ENCODE results near the gene MYO1A.
"Not testable (repeated sequence)": the region's sequence is repeated elsewhere in the genome, so short reads cannot be mapped to it uniquely, and the experiment has no call there.

MYO1A gene

DNA sequence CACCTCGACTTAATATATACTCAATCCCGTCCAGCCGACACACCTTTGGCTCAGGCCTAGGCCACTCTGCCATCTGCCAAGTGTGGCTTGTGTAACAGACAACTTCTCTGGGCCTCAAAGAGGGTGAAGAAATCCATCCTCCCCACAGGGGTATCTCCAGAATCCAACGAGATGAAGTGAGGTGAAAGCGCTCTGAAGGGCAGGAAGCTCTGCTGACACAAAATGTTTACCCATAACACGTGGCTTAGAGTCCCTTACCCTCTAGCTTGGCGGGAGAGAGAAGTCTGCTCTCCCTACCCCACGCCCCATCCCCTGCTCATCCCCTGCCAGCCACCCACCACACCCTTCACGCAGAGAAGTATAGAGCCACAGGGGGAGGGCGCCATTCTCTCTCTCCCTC, 56.6 kb downstream of the MYO1A start:
- DNase-seq (ENCODE audit: low spot score), result no peak

GRCh38 chr12:56991319-56992246, 58.3 kb downstream of the MYO1A start:
- no peak for DNase-seq (ENCODE audit: low spot score)

GRCh38 chr12:56990648-56991318, 59.1 kb downstream of the MYO1A start:
- DNase-seq (ENCODE audit: low spot score), result no peak

DNA sequence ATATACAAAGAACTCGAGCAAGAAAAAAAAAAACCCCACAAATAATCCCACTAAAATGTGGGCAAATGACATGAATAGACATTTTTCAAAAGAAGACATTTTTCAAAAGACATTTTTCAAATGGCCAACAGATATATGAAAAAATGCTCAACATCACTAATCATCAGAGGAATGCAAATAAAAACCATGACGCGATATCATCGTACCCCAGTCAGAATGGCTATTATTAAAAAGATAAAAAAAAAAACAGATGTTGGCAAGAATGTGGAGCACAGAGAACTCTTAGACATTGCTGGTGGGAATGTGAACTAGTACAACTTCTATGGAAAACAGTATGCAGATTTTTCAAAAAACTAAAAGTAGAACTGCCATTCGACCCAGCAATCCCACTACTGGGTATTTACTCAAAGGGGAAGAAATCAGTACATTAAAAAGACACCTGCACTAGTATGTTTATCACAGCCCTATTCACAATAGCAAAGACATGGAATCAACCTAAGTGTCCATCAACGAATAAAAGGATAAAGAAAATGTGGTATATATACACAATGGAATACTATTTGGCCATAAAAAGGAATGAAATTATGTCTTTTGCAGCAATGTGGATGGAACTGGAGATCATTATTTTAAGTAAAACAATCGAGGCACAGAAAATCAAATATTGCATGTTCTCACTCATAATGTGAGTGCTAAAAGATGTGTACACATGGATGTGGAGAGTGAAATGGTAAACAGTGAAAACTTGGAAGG, 59.9 kb downstream of the MYO1A start:
- DNase-seq (ENCODE audit: low spot score), result no peak

GRCh38 chr12:56988207-56988739, 61.7 kb downstream of the MYO1A start:
- no peak for DNase-seq (ENCODE audit: low spot score)

DNA sequence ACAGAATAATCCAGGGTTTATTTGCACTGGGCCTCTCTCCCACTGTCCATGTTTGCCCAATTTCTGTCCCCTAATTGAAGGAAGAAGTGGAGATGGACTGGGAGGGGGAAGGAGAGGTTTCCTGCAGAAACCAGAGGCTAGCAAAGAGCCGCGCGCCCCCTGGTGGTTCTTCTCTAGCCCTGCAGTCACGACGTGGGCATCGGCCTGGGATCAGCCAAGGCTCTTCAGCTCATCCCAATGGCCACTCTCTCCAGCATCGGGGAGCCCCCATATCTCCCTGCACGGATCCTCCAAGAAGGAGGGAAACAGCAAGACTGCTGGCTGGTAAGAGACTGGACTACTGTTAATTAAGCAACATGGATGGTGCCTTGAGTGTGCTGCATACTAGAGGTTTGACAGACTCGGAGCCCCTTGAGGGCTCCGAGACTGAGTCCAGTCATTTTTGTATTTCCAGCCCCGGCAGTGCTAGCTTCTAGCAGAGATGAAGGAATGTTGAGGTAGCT, 62.3 kb downstream of the MYO1A start:
- DNase-seq (ENCODE audit: low spot score), result peak; percentile 73

DNA sequence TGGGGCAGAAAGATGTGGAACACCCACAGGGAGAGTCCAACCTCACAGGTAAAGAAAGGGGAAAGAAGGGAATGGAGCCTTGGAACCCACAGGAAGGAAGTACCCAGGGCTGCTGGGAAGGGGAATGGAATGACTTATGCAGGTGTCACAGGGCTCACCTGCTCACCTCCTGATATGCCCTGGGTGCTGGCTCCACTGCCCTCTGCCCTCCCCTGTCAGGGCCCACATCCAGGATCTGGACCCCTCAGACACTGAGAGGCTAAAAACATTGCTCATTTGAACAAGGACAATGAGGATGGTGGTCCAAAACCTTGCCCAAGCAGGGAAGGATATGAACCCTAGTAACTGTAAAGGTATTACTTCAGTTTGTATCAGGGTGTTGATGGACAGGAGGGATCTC, 62.9 kb downstream of the MYO1A start:
- no peak for DNase-seq (ENCODE audit: low spot score)

DNA sequence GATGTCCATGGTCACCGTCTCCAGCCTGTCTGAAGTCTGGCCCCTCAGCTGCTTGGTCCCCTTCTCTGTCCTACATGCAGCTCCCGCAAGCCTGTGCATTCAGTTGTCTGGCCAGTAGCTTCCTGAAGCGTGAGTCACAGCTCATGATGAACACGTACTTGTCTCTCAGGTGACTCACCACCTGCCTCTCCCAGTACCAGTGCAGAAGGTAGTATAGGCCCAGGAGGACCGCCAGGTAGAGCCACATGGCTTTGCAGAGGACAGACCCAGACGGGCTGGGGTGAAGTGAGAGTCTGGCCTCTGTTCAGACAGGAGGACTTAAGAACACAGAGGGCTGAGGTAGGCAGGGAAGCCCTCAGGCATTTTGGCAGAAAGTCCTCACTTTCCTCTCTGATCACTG, 64.2 kb downstream of the MYO1A start:
- DNase-seq (ENCODE audit: low spot score), result not testable (repeated sequence)

- no peak for DNase-seq (ENCODE audit: low spot score)
Observed at GRCh38 chr12:56983386-56983785, 66.5 kb downstream of the MYO1A start.

DNA sequence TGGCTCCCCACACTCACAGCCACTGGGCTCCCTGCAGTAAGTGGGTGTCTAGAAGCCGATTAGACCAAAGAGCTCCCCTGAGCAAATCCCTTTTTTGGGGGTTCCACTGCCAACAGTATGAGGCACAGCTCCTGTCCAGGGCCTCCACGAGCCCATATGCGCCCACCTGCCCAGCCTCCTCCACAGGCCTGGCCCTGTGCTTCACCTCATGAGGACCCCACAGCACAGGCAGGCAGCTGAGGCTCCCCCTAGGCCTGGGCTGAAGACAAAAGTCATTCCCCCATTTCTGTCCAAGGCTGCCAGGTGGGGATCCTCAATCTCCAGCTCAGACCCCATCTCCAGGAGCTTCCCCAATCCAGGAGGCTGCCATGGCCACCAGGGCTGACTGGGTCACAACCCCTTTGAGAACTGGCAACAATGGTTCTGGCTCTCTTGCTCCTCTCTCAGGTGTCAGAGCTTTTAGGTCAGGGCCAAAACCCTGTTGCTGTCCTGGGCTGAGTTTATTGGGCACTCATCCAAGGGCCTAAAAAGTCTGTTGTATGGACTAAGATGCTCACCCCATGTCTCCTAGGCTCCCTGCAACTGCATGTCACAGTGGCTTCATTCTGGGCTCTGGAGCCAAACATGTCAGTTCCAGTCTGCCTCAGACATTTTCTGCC, 67.2 kb downstream of the MYO1A start:
- not testable (repeated sequence) for DNase-seq (ENCODE audit: low spot score)

DNA sequence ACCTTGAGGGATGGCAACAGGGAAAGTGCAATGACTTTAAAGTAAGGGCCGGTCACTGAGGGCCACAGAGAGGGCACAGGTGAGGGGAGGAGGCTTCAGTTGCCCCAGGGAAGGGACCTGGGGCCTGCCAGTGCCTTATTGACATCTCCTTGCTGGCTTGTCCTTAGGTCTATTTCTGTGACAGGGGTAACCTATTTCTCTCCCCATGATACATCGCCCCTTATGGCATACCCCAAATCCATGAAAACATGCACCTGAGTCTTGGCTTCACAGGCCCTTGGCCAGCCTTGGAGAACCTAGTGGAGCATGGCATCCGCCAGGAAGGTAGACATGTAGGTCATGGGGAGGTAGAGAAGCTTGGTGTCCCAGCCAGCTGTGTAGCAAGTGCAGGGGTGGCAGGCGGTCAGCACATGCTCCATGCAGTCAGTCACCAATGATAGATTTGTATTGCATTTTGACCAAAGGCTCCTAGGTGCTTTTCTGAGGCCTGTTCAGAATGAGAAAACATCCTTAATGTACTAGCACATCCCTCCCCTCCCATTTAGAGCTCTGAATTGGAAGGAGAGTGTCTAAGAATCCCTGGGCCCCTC, 68.9 kb downstream of the MYO1A start:
- DNase-seq (ENCODE audit: low spot score), result no peak

- no peak for DNase-seq (ENCODE audit: low spot score)
Observed at GRCh38 chr12:56980268-56980667, 69.7 kb downstream of the MYO1A start.

DNA sequence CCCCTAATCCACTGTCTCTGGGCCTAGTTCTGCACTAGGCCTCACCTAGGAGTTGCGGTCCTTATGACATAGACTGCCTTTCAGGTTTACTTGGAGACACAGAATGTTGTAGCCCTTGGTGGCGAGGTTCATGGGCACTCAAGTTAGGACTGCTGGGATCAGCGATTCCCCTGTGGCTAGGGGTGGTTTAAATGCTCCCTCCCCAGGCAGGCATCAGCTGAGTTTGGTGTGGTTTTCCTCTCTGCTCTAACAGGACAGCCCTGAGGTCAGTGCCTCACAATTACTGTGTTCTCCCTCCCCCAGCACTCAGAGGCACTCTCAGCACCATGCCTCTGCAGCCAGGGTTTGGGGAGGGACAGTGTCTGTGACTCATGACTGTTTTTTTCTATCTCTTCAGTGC, 70.3 kb downstream of the MYO1A start:
- DNase-seq (ENCODE audit: low spot score), result no peak
